Kidney (tissue), 14 donors: ENCODE measurements around the gene LYPD3. TPM values are rescaled to one million over a fixed set of nuclear protein-coding genes. Genes with fewer than 3 reads are reported as not detected.

Source experiments
- DNase-seq, 5 donors: peaks; one replicate each; pipeline ENCODE4 v3.0.0-alpha.2; 2013 to 2020
- FAIRE-seq: peaks from 2 replicates; lab custom pipeline; 2012; peaks lifted over from hg19 to GRCh38; lab: Jason Lieb, UNC
- H3K27ac ChIP-seq, 2 donors: one replicate each; pipeline ENCODE4 v1.7.0; 2013; ENCODE audit warnings: low read depth in 2 of 2, low read length in 2 of 2, inconsistent platforms in 1 of 2
- H3K27me3 ChIP-seq: one replicate; pipeline ENCODE4 v1.7.1; 2013; ENCODE audit warnings: low read length, inconsistent platforms; ENCODE audit not compliant: control insufficient read depth, insufficient read depth
- H3K36me3 ChIP-seq, 3 donors: one replicate each; pipeline versions ENCODE4 v1.7.0 to v1.7.1; 2013; ENCODE audit warnings: low read length in 3 of 3, control low read depth in 1 of 3, inconsistent platforms in 1 of 3; ENCODE audit not compliant: insufficient read depth in 3 of 3, control insufficient read depth in 2 of 3
- H3K4me1 ChIP-seq, 3 donors: one replicate each; pipeline versions ENCODE4 v1.7.0 to v1.7.1; 2013; ENCODE audit warnings: low read length in 3 of 3, inconsistent platforms in 1 of 3, low read depth in 1 of 3; ENCODE audit not compliant: control insufficient read depth in 2 of 3, insufficient read depth in 2 of 3
- H3K4me3 ChIP-seq, 3 donors: one replicate each; pipeline versions ENCODE4 v1.7.0 to v1.8.1; 2013; ENCODE audit warnings: low read length in 3 of 3, control low read depth in 1 of 3, inconsistent platforms in 1 of 3
- H3K9ac ChIP-seq, 3 donors: one replicate each; pipeline versions ENCODE4 v1.7.0 to v1.7.1; 2013; ENCODE audit warnings: low read length in 3 of 3, control low read depth in 1 of 3, inconsistent platforms in 1 of 3
- H3K9me3 ChIP-seq, 3 donors: one replicate each; pipeline versions ENCODE4 v1.7.0 to v1.7.1; 2013; ENCODE audit warnings: low read length in 3 of 3, control low read depth in 1 of 3, inconsistent platforms in 1 of 3; ENCODE audit not compliant: control insufficient read depth in 2 of 3, insufficient read depth in 1 of 3
- CTCF ChIP-seq: IDR thresholded peaks from 3 replicates; pipeline ENCODE4 v1.5.1; 2012; ENCODE audit warnings: mild to moderate bottlenecking, moderate library complexity, borderline replicate concordance; ENCODE audit not compliant: insufficient read depth; ENCODE audit errors: extremely low read depth
- intact Hi-C: fragments of 100-400 bp; cut with DNase I; formaldehyde crosslinking; loops from one replicate; pipeline ENCODE4 v1.11.1; 2022
- polyA plus RNA-seq: library from polyadenylated mRNA; stranded (reverse); fragments of 350-450 nt; fragmentation: Illumina TruSeq; extraction: RNeasy Lipid Tissue Mini Kit (QIAGEN cat#74804); gene quantifications from one replicate; pipeline ENCODE4 v1.2.3, GENCODE V29; 2014; ENCODE audit warnings: low read depth, low replicate concordance; ENCODE audit not compliant: insufficient read depth
- total RNA-seq: library from RNA; stranded (reverse); fragmentation: NEBNext Ultra II Directional; extraction: Animal tissue kit (Norgen Biotek cat#: 25700); gene quantifications from one replicate; pipeline ENCODE4 v1.2.1, GENCODE V29; 2021
- donor health status: control.
- donor health status: control.
- donor health status: control.
- donor health status: control.
- donor health status: control.
- donor health status: DM: yes; HTN: yes; CAD: no.
- donor health status: Normal renal cell carcinoma (clear cell type).

LYPD3 gene
- total and polyA plus RNA-seq, 2 donors from 2014 or later = 1.7 to 2.2 TPM

GRCh38 chr19:43507880-43508279 is 42.5 kb upstream of the LYPD3 start:
- Histone ChIP-seq H3K9ac (no peak overlapping the region), H3K9me3 (no peaks in the 10 kb centered on the region), H3K27ac (no peak overlapping the region), H3K36me3 (peaks cover 2 to 13% (median 5%) of the 10 kb centered on the region in 3 donors), H3K4me1 (peaks cover 0 to 9% (median 3%) of the 10 kb centered on the region in 3 donors), H3K4me3 (no peak overlapping the region), H3K27me3 (peaks cover 2% of the 10 kb centered on the region)
- no peak for TF ChIP-seq CTCF
- intact Hi-C loops = no loop called here
- DNase-seq = peak in 1 of 5 donors; percentile 31
- no peak for FAIRE-seq

GRCh38 chr19:43506629-43507028 is 41.2 kb upstream of the LYPD3 start:
- Histone ChIP-seq H3K36me3 (peaks cover 2 to 12% (median 5%) of the 10 kb centered on the region in 3 donors), H3K4me3 (no peak overlapping the region), H3K27me3 (peaks cover 3% of the 10 kb centered on the region), H3K4me1 (peaks cover 0 to 13% (median 3%) of the 10 kb centered on the region in 3 donors), H3K27ac (no peak overlapping the region), H3K9me3 (no peaks in the 10 kb centered on the region), H3K9ac (no peak overlapping the region)
- no peak for DNase-seq
- intact Hi-C loops = no loop called here
- no peak for TF ChIP-seq CTCF
- no peak for FAIRE-seq

GRCh38 chr19:43505941-43506340 is 40.5 kb upstream of the LYPD3 start:
- TF ChIP-seq CTCF = no peak
- H3K4me1 ChIP-seq = peaks cover 0 to 13% (median 3%) of the 10 kb centered on the region in 3 donors
- FAIRE-seq = no peak
- no peak for DNase-seq
- no peak overlapping the region for H3K27ac ChIP-seq
- intact Hi-C loops = no loop called here
- H3K9me3 ChIP-seq = no peaks in the 10 kb centered on the region
- H3K36me3 ChIP-seq = peaks cover 2 to 12% (median 5%) of the 10 kb centered on the region in 3 donors
- H3K9ac ChIP-seq = no peak overlapping the region
- H3K27me3 ChIP-seq = peaks cover 3% of the 10 kb centered on the region
- no peak overlapping the region for H3K4me3 ChIP-seq

GRCh38 chr19:43505186-43505456 is 39.7 kb upstream of the LYPD3 start:
- H3K9ac ChIP-seq = no peak overlapping the region
- DNase-seq = no peak
- peaks cover 2 to 12% (median 5%) of the 10 kb centered on the region in 3 donors for H3K36me3 ChIP-seq
- TF ChIP-seq CTCF = no peak
- no peak for FAIRE-seq
- peaks cover 3% of the 10 kb centered on the region for H3K27me3 ChIP-seq
- peaks cover 0 to 13% (median 3%) of the 10 kb centered on the region in 3 donors for H3K4me1 ChIP-seq
- H3K9me3 ChIP-seq = no peaks in the 10 kb centered on the region
- peak overlapping the region in 1 of 3 donors; percentile 92 for H3K4me3 ChIP-seq
- intact Hi-C loops = no loop called here
- H3K27ac ChIP-seq = no peak overlapping the region
